ENCODE results near the gene SLC37A4.

GRCh38 chr11:119018074-119018938 lies 12.4 kb downstream of the SLC37A4 start, which contains the start of the genes RPS25 and TRAPPC4:
- no peak for TF ChIP-seq CTCF (IDR thresholded peaks at IDR 0.05; ENCODE audit: low read depth, low read length)
- TF ChIP-seq POLR2A (IDR thresholded peaks at IDR 0.05; ENCODE audit: extremely low read depth, insufficient read length), result peak; percentile 93
- TF ChIP-seq MAX (IDR thresholded peaks at IDR 0.05; ENCODE audit: low read depth, low read length), result peak; percentile 73
- TF ChIP-seq MYC (IDR thresholded peaks at IDR 0.05; ENCODE audit: low read depth, low read length), result peak; percentile 82
